Suprapubic skin (tissue), 4 donors: ENCODE data around the gene CA7. TPM values are rescaled to one million over a fixed set of nuclear protein-coding genes. Genes with fewer than 3 reads are reported as not detected.

Experiments
- DNase-seq, 2 donors: peaks; one replicate each; pipeline ENCODE4 v3.0.0-alpha.2; 2019; ENCODE audit warnings: low spot score in 2 of 2
- H3K27ac ChIP-seq: fragments of 200-600 bp; sonication (generic); one replicate; pipeline ENCODE4 v1.5.1; 2019
- H3K27me3 ChIP-seq: fragments of 200-600 bp; sonication (generic); one replicate; pipeline ENCODE4 v1.5.1; 2019
- H3K36me3 ChIP-seq: fragments of 200-600 bp; sonication (generic); one replicate; pipeline ENCODE4 v1.5.1; 2019
- H3K4me1 ChIP-seq: fragments of 200-600 bp; sonication (generic); one replicate; pipeline ENCODE4 v1.5.1; 2019
- H3K4me3 ChIP-seq: fragments of 200-600 bp; sonication (generic); one replicate; pipeline ENCODE4 v1.5.1; 2019; ENCODE audit warnings: mild to moderate bottlenecking
- H3K9me3 ChIP-seq: fragments of 200-600 bp; sonication (generic); one replicate; pipeline ENCODE4 v1.5.1; 2019
- CTCF ChIP-seq, 2 donors: fragments of 200-600 bp in 1 of 2; fragments of 450-650 bp in 1 of 2; sonication (generic) in 1 of 2; IDR thresholded peaks; one replicate each; pipeline ENCODE4 v1.5.1; 2016 to 2019; ENCODE audit warnings: antibody characterized with exemption in 2 of 2, mild to moderate bottlenecking in 1 of 2, moderate library complexity in 1 of 2
- EP300 ChIP-seq: sonication (generic); formaldehyde crosslinking; IDR thresholded peaks from one replicate; pipeline ENCODE4 v1.6.1; 2017; ENCODE audit warnings: antibody characterized with exemption
- POLR2A ChIP-seq, 2 donors: fragments of 450-650 bp; IDR thresholded peaks; one replicate each; pipeline ENCODE4 v1.6.1; 2017; ENCODE audit warnings: antibody characterized with exemption in 2 of 2, mild to moderate bottlenecking in 2 of 2, moderate library complexity in 2 of 2
- POLR2AphosphoS5 ChIP-seq, 3 donors: sonication (generic); formaldehyde crosslinking; IDR thresholded peaks; one replicate each; pipeline ENCODE4 v1.6.1; 2017; ENCODE audit warnings: antibody characterized with exemption in 3 of 3
- WGBS: methylation state at CpG from one replicate; pipeline ENCODE4 v1.1.5; 2018; 5-methylcytosine and 5-hydroxymethylcytosine counted together
- total RNA-seq, 4 donors: library from RNA; depleted of rRNA; stranded (reverse); fragments of >200 nt; gene quantifications; one replicate each; pipeline ENCODE4 v1.1.0, GENCODE V29; 2016

The CA7 gene
- total RNA-seq, 4 donors from 2014 or later, result not detected

- H3K4me3 ChIP-seq, result no peak overlapping the region
- no peak overlapping the region for H3K27ac ChIP-seq
- peaks cover 23% of the 10 kb centered on the region for H3K4me1 ChIP-seq
- H3K9me3 ChIP-seq, result no peaks in the 10 kb centered on the region
- WGBS, result 69% methylated on average over 3 of the region's 3 CpGs
- H3K36me3 ChIP-seq, result no peaks in the 10 kb centered on the region
- DNase-seq, result no peak
- no peaks in the 10 kb centered on the region for H3K27me3 ChIP-seq
- TF ChIP-seq EP300 (no peak), POLR2AphosphoS5 (IDR thresholded peaks at IDR 0.05) (no peak), CTCF (IDR thresholded peaks at IDR 0.05) (no peak), POLR2A (IDR thresholded peaks at IDR 0.05) (no peak)
These were observed 54.0 kb downstream of the CA7 start for GRCh38 chr16:66898207-66898606.

GRCh38 chr16:66898933-66899309 lies 54.7 kb downstream of the CA7 start:
- peaks cover 23% of the 10 kb centered on the region for H3K4me1 ChIP-seq
- DNase-seq, result no peak
- no peak overlapping the region for H3K27ac ChIP-seq
- H3K27me3 ChIP-seq, result no peaks in the 10 kb centered on the region
- H3K36me3 ChIP-seq, result no peaks in the 10 kb centered on the region
- TF ChIP-seq POLR2AphosphoS5 (IDR thresholded peaks at IDR 0.05) (no peak), EP300 (no peak), CTCF (IDR thresholded peaks at IDR 0.05) (no peak), POLR2A (IDR thresholded peaks at IDR 0.05) (no peak)
- H3K4me3 ChIP-seq, result no peak overlapping the region
- no peaks in the 10 kb centered on the region for H3K9me3 ChIP-seq
- 91% methylated on average over 2 of the region's 2 CpGs for WGBS

GRCh38 chr16:66899310-66899944 lies 55.2 kb downstream of the CA7 start:
- H3K4me3 ChIP-seq, result no peak overlapping the region
- H3K27ac ChIP-seq, result no peak overlapping the region
- H3K36me3 ChIP-seq, result no peaks in the 10 kb centered on the region
- no peaks in the 10 kb centered on the region for H3K9me3 ChIP-seq
- 97% methylated on average over 6 of the region's 6 CpGs for WGBS
- no peak for DNase-seq
- TF ChIP-seq CTCF (IDR thresholded peaks at IDR 0.05) (no peak), POLR2A (IDR thresholded peaks at IDR 0.05) (no peak), EP300 (no peak), POLR2AphosphoS5 (IDR thresholded peaks at IDR 0.05) (no peak)
- H3K4me1 ChIP-seq, result peaks cover 23% of the 10 kb centered on the region
- no peaks in the 10 kb centered on the region for H3K27me3 ChIP-seq

- no peaks in the 10 kb centered on the region for H3K27me3 ChIP-seq
- 17% methylated on average over 4 of the region's 9 CpGs for WGBS
- DNase-seq, result no peak
- TF ChIP-seq POLR2A (IDR thresholded peaks at IDR 0.05) (no peak), POLR2AphosphoS5 (IDR thresholded peaks at IDR 0.05) (no peak), EP300 (no peak), CTCF (IDR thresholded peaks at IDR 0.05) (no peak)
- H3K27ac ChIP-seq, result peak overlapping the region; percentile 1
- H3K4me3 ChIP-seq, result no peak overlapping the region
- no peaks in the 10 kb centered on the region for H3K36me3 ChIP-seq
- H3K9me3 ChIP-seq, result no peaks in the 10 kb centered on the region
- peaks cover 25% of the 10 kb centered on the region for H3K4me1 ChIP-seq
These were observed 55.9 kb downstream of the CA7 start for GRCh38 chr16:66899945-66900710.

GRCh38 chr16:66900721-66901441 lies 56.7 kb downstream of the CA7 start:
- WGBS, result 54% methylated on average over 6 of the region's 7 CpGs
- peaks cover 25% of the 10 kb centered on the region for H3K4me1 ChIP-seq
- H3K9me3 ChIP-seq, result no peaks in the 10 kb centered on the region
- H3K36me3 ChIP-seq, result no peaks in the 10 kb centered on the region
- no peaks in the 10 kb centered on the region for H3K27me3 ChIP-seq
- H3K27ac ChIP-seq, result peak overlapping the region; percentile 1
- DNase-seq, result no peak
- no peak for TF ChIP-seq POLR2A (IDR thresholded peaks at IDR 0.05)
- TF ChIP-seq POLR2AphosphoS5 (IDR thresholded peaks at IDR 0.05), result no peak
- no peak for TF ChIP-seq EP300
- no peak for TF ChIP-seq CTCF (IDR thresholded peaks at IDR 0.05)
- no peak overlapping the region for H3K4me3 ChIP-seq
